GM18907 (cell line): ENCODE measurements around the gene COA8.

Source experiments
- ATAC-seq: cut with Tn5 transposase; IDR thresholded peaks from one replicate; pipeline ENCODE4 v1.9.1; 2021; ENCODE audit warnings: mild to moderate bottlenecking, moderate library complexity; ENCODE audit not compliant: unreplicated experiment

Gene COA8

GRCh38 chr14:103562429-103563225 is at the start of gene COA8, which contains the start of gene BAG5:
COA8 (plus strand) TSS chr14:103562960; CDS start chr14:103563002, 42 bp downstream.
BAG5 (minus strand) TSS chr14:103562657; CDS start chr14:103561164, 1,493 bp downstream.
- peak; percentile 79 for ATAC-seq

GRCh38 chr14:103514596-103515421 is 48.0 kb upstream of the COA8 start:
- ATAC-seq = no peak

GRCh38 chr14:103516426-103517173 is 46.2 kb upstream of the COA8 start:
- no peak for ATAC-seq

- ATAC-seq = no peak
Observed at GRCh38 chr14:103517174-103517566, 45.6 kb upstream of the COA8 start.

GRCh38 chr14:103517721-103518421 is 44.9 kb upstream of the COA8 start:
- ATAC-seq = no peak

- no peak for ATAC-seq
Observed at GRCh38 chr14:103518422-103519042, 44.2 kb upstream of the COA8 start.

- ATAC-seq = no peak
Observed at GRCh38 chr14:103519043-103519836, 43.5 kb upstream of the COA8 start.

- no peak for ATAC-seq
Observed at GRCh38 chr14:103519837-103520212, 42.9 kb upstream of the COA8 start.

GRCh38 chr14:103520269-103520656 is 42.5 kb upstream of the COA8 start:
- ATAC-seq = no peak

GRCh38 chr14:103520657-103521437 is 41.9 kb upstream of the COA8 start:
- peak; percentile 42 for ATAC-seq

- no peak for ATAC-seq
Observed at GRCh38 chr14:103521438-103521950, 41.3 kb upstream of the COA8 start.

GRCh38 chr14:103521951-103522563 is 40.7 kb upstream of the COA8 start:
- no peak for ATAC-seq

- ATAC-seq = no peak
Observed at GRCh38 chr14:103522649-103523574, 39.8 kb upstream of the COA8 start, which contains the start of gene CKB. CKB (minus strand) TSS chr14:103522830; CDS start chr14:103522493, 337 bp downstream.

- no peak for ATAC-seq
Observed at GRCh38 chr14:103523575-103523954, 39.2 kb upstream of the COA8 start.

- no peak for ATAC-seq
Observed at GRCh38 chr14:103524002-103524935, 38.5 kb upstream of the COA8 start.
